HEK293 (cell line): ENCODE measurements around the gene TAF11.

Experiments
- BCL11A ChIP-seq: fragments of 450-650 bp; formaldehyde crosslinking; IDR thresholded peaks from 2 replicates; pipeline ENCODE4 v1.5.1; 2016; ENCODE audit warnings: low read depth, missing biosample characterization, missing genetic modification characterization
- ZNF157 ChIP-seq: fragments of 450-650 bp; formaldehyde crosslinking; IDR thresholded peaks from 2 replicates; pipeline ENCODE4 v1.5.1; 2016; ENCODE audit warnings: missing biosample characterization, missing genetic modification characterization
- ZNF394 ChIP-seq: fragments of 450-650 bp; formaldehyde crosslinking; IDR thresholded peaks from 2 replicates; pipeline ENCODE4 v1.5.1; 2016; ENCODE audit warnings: missing biosample characterization, missing genetic modification characterization, mild to moderate bottlenecking, moderate library complexity, borderline replicate concordance
- ZNF777 ChIP-seq: fragments of 450-650 bp; formaldehyde crosslinking; IDR thresholded peaks from 2 replicates; pipeline ENCODE4 v1.5.1; 2017; ENCODE audit warnings: missing biosample characterization, missing genetic modification characterization, borderline replicate concordance
- TF ChIP-seq, protein P1 (sequence below): fragments of 450-650 bp; formaldehyde crosslinking; IDR thresholded peaks from 2 replicates; pipeline ENCODE4 v1.5.1; 2016; ENCODE audit warnings: missing biosample characterization, missing genetic modification characterization
- TF ChIP-seq, protein P2 (sequence below): fragments of 450-650 bp; formaldehyde crosslinking; IDR thresholded peaks from 2 replicates; pipeline ENCODE4 v1.5.1; 2016; ENCODE audit warnings: missing biosample characterization, missing genetic modification characterization
- TF ChIP-seq, protein P3 (sequence below): fragments of 450-650 bp; formaldehyde crosslinking; IDR thresholded peaks from 2 replicates; pipeline ENCODE4 v1.5.1; 2017; ENCODE audit warnings: missing biosample characterization, missing genetic modification characterization

DNA sequence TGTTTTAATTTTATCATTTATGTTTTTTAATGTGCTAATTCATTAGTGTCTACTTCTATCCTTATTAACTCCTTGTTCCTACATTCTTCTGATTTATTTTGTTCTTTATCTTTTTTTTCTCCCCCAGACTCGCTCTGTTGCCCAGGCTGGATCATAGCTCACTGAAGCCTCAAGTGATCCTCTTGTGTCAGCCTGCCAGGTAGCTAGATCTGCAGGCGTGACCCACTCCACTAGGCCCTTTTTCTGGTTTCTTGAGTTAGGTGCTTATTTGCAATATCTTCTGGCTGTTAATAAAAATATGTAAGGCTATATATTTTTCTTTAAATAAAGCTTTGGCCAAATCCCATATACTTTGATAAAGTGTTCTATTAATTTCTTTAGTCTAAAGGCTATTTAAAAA lies 2.8 kb downstream of the TAF11 start:
- TF ChIP-seq, protein P1, sequence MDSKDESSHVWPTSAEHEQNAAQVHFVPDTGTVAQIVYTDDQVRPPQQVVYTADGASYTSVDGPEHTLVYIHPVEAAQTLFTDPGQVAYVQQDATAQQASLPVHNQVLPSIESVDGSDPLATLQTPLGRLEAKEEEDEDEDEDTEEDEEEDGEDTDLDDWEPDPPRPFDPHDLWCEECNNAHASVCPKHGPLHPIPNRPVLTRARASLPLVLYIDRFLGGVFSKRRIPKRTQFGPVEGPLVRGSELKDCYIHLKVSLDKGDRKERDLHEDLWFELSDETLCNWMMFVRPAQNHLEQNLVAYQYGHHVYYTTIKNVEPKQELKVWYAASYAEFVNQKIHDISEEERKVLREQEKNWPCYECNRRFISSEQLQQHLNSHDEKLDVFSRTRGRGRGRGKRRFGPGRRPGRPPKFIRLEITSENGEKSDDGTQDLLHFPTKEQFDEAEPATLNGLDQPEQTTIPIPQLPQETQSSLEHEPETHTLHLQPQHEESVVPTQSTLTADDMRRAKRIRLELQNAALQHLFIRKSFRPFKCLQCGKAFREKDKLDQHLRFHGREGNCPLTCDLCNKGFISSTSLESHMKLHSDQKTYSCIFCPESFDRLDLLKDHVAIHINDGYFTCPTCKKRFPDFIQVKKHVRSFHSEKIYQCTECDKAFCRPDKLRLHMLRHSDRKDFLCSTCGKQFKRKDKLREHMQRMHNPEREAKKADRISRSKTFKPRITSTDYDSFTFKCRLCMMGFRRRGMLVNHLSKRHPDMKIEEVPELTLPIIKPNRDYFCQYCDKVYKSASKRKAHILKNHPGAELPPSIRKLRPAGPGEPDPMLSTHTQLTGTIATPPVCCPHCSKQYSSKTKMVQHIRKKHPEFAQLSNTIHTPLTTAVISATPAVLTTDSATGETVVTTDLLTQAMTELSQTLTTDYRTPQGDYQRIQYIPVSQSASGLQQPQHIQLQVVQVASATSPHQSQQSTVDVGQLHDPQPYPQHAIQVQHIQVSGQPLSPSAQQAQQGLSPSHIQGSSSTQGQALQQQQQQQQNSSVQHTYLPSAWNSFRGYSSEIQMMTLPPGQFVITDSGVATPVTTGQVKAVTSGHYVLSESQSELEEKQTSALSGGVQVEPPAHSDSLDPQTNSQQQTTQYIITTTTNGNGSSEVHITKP (tag by site-specific recombination), result no peak
- TF ChIP-seq, protein P2, sequence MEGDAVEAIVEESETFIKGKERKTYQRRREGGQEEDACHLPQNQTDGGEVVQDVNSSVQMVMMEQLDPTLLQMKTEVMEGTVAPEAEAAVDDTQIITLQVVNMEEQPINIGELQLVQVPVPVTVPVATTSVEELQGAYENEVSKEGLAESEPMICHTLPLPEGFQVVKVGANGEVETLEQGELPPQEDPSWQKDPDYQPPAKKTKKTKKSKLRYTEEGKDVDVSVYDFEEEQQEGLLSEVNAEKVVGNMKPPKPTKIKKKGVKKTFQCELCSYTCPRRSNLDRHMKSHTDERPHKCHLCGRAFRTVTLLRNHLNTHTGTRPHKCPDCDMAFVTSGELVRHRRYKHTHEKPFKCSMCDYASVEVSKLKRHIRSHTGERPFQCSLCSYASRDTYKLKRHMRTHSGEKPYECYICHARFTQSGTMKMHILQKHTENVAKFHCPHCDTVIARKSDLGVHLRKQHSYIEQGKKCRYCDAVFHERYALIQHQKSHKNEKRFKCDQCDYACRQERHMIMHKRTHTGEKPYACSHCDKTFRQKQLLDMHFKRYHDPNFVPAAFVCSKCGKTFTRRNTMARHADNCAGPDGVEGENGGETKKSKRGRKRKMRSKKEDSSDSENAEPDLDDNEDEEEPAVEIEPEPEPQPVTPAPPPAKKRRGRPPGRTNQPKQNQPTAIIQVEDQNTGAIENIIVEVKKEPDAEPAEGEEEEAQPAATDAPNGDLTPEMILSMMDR (tag by site-specific recombination), result no peak
- TF ChIP-seq BCL11A (tag by site-specific recombination) (no peak), ZNF777 (tag by site-specific recombination) (no peak), ZNF394 (no peak), ZNF157 (tag by site-specific recombination) (no peak)
- TF ChIP-seq, protein P3, sequence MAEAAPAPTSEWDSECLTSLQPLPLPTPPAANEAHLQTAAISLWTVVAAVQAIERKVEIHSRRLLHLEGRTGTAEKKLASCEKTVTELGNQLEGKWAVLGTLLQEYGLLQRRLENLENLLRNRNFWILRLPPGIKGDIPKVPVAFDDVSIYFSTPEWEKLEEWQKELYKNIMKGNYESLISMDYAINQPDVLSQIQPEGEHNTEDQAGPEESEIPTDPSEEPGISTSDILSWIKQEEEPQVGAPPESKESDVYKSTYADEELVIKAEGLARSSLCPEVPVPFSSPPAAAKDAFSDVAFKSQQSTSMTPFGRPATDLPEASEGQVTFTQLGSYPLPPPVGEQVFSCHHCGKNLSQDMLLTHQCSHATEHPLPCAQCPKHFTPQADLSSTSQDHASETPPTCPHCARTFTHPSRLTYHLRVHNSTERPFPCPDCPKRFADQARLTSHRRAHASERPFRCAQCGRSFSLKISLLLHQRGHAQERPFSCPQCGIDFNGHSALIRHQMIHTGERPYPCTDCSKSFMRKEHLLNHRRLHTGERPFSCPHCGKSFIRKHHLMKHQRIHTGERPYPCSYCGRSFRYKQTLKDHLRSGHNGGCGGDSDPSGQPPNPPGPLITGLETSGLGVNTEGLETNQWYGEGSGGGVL (tag by site-specific recombination), result no peak
